ENCODE measurements around the gene CCDC106.

Gene CCDC106

DNA sequence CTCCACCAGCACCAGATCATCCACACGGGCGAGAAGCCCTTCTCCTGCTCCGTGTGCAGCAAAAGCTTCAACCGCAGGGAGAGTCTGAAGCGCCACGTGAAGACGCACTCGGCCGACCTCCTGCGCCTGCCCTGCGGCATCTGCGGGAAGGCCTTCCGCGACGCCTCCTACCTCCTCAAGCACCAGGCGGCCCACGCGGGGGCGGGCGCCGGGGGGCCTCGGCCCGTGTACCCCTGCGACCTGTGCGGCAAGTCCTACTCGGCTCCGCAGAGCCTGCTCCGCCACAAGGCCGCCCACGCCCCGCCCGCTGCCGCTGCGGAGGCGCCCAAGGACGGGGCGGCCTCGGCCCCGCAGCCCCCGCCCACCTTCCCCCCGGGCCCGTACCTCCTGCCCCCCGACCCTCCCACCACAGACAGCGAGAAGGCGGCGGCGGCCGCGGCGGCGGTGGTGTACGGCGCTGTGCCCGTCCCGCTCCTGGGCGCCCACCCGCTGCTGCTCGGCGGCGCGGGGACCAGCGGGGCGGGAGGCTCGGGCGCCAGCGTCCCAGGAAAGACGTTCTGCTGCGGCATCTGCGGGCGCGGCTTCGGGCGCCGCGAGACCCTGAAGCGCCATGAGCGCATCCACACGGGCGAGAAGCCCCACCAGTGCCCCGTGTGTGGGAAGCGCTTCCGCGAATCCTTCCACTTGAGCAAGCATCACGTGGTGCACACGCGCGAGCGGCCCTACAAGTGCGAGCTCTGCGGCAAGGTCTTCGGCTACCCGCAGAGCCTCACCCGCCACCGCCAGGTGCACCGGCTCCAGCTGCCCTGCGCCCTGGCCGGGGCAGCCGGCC is 33.1 kb upstream of the CCDC106 start:
- no peak for DNase-seq

DNA sequence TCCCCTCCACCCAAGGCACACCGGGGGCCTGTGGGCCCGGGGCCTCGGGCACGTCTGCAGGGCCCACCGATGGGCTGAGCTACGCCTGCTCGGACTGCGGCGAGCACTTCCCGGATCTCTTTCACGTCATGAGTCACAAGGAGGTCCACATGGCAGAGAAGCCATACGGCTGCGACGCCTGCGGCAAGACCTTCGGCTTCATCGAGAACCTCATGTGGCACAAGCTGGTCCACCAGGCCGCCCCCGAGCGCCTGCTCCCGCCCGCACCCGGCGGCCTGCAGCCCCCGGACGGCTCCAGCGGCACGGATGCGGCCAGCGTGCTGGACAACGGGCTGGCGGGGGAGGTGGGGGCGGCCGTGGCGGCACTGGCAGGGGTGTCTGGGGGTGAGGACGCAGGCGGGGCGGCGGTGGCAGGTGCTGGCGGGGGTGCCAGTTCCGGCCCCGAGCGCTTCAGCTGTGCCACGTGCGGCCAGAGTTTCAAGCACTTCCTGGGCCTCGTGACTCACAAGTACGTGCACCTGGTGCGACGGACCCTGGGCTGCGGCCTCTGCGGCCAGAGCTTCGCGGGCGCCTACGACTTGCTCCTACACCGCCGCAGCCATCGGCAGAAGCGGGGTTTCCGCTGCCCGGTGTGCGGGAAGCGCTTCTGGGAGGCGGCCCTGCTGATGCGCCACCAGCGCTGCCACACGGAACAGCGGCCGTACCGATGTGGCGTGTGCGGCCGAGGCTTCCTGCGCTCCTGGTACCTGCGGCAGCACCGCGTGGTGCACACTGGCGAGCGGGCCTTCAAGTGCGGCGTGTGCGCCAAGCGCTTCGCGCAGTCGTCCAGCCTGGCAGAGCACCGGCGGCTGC is 32.2 kb upstream of the CCDC106 start:
- DNase-seq, result no peak

DNA sequence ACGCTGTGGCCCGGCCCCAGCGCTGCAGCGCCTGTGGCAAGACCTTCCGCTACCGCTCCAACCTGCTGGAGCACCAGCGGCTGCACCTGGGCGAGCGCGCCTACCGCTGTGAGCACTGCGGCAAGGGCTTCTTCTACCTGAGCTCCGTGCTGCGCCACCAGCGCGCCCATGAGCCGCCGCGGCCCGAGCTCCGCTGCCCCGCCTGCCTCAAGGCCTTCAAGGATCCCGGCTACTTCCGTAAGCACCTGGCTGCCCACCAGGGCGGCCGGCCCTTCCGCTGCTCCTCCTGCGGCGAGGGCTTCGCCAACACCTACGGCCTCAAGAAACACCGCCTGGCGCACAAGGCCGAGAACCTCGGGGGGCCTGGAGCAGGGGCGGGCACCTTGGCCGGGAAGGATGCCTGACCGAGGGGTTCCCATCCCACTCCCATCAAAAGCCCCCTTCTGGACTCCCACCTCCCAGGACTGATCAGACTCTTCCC is 31.6 kb upstream of the CCDC106 start:
- no peak for DNase-seq

DNA sequence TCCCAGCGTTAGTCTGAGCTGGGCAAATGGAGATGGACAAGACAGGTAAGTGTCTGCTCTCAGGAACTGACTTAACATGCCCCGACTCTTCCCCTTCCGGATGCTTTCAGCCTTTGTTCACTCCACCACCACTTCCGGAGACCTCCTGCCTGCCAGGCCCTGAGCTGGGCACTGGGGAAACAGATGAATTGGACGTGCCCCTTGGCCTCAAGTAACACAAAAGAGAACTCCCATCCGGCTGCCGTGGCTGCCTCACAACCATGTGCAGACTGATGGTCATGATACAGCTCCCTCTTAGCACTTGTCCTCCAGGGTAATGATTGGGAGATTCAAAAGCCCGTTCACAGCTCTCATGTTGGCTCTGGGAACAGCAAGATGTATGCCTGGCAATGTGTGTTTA is 30.6 kb upstream of the CCDC106 start:
- no peak for DNase-seq

DNA sequence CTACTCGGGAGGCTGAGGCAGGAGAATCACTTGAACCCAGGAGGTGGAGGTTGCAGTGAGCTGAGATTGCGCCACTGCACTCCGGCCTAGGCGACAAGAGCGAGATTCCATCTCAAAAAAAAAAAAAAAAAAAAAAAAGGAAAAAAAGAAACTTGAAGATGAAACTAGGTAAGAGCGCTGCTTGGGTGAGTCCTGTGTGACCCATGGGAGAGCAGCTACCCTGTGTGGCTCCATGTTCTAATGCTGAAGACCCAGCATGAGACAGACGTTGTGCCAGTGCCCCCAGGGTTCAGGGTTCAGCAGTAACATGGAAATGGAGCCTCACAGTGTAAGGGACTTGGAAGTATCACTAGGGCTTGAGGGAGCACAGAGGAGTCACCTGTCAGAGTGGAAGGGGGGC is 29.6 kb upstream of the CCDC106 start:
- no peak for DNase-seq

DNA sequence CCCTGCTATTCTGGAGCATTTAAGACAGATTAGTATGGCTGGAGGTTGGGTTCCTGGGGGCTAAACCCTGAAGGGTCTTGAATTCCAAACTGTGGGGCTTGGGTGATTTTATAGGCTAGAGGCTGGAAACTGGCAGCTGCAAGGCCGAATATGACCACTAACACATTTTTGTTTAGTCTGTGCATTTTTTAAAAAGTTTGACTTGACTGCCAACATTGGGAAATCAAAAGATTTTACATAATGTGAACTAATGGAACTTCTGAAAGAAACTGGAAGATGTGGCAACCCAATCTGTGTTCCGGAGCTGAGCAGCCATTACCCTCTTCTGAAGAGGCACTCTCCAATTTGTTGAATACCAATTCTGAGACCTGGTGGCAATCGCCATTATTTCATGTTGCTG is 28.7 kb upstream of the CCDC106 start:
- no peak for DNase-seq

DNA sequence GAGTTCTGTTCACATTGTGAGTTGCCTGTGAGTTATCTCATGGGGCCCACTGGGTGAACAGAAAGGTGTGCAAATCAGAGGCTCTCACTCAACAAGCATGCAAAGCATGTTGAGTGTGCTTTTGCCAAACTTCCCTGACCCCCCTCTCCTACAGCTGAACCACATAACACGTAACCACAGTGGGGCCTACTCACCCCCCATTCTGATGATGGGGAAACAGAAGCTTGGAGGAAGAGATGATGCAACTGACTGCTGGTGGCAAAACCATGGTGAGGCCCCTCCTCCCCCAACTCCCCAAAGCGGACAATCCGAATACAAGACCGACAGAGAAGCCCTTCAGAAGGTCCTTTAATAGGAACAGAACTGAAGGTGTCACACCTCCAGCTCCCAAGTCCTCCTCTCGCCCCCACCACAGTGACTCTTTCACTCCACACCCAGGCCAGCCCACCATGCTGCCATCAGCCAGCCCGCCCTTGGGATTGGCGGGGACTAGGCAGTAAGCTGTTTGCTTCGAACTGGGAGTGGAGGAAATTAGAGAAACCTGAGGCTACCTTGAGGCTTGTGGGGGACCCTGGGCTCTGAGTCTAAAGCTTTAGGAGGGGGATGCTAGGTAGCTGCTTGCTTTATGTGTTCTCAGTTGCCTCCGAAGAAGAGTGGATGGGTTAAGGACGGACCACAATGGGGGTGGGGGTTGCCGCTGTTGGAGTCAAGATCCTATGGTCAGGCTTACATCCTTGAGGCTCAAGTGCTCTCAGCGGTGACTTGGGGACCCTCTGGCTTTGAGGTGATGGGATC is 27.4 kb upstream of the CCDC106 start:
- DNase-seq, result no peak

DNA sequence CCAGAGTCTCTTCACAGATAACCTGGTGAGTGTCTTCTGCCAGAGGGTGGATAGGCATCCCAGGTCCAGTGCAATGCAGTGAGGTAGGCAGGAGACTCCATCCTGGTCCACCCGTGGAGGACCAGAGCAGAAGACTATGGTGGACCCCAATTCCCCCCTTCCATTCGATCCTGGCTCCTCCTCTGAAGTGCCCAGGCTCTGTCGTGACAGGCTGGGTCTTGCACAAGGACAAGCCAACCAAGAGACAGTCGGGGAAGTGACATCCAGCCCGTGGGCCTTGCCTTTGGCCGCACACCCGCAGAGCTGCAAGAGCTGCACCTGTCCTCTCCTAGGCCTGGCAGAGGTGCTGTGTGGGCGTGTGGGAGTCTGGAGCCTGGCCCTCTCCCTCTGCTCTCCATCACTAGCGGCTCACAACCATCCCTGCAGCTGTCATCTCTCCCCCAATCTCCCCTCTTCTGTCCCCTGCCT is 26.8 kb upstream of the CCDC106 start:
- no peak for DNase-seq

DNA sequence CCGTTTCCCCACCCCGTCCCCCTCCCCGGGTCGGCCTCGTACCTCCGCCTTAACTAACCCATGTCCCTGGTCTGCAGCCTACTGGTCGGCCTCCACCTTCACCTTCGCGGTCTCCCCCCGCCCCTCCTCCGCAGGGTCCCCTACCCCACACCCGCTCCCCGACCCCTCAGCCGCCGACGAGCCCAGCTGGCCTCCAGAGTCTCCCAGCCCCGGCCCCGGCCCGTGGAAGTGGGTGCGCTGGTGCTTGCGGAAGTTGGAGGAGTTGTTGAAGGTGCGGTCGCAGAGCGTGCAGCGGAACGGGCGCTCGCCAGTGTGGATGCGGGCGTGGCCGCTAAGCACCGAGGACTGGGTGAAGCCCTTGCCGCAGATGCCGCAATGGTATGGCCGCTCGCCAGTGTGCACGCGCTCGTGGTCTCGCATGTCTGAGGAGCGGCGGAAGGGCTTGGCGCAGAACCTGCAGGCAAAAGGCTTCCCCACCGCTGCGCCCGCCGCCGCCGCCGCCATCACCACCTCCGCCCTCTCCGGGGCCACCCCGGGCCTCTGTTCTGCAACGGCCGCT is 26.3 kb upstream of the CCDC106 start:
- no peak for DNase-seq

DNA sequence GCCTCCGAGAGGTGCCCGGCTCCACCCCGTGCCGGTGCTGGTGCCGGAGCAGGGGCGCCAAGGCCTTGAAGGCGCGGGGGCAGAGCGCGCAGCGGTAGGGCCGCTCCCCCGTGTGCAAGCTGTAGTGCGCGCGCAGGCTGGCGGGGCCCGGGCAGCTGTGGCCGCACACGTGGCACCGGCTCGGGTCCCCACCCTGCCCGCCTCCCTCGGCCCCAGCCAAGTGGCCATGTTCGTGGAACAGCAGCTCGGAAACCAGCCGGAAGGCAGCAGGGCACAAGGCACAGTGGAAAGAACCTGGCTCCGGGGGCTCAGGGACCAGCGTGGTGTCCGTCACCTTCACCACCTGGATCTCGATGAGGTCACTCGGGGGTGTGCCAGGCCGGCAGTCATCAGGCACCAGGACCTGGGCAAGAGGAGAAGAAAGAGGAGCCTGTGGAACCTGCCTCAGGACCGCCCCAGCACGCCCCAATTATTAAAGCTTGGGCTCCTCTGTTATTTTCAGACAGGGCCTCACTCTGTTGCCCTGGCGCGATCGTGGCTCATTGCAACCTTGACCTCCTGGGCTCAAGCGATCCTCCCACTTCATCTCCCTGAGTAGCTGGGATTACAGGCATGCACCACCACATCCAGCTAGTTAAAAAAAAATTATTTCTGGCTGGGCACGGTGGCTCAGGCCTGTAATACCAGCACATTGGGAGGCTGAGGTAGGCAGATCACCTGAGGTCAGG is 25.6 kb upstream of the CCDC106 start:
- DNase-seq, result no peak

DNA sequence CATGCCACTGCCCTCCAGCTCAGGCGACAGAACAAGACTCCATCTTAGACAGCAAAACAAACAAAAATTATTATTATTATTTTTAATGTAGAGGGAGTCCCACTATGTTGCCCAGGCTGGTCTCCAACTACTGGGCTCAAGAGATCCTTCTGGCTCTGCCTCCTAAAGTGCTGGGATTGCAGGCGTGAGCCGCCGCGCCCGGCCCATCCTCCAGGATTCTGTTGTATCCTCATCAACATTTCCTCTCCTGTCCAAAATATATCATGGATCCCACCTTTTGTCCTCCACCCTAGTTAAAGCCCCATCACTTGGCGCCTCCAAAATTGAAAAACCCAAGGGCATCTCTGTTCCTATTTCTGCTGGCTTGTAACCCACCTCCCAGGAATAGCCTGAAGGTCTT is 24.9 kb upstream of the CCDC106 start:
- no peak for DNase-seq

DNA sequence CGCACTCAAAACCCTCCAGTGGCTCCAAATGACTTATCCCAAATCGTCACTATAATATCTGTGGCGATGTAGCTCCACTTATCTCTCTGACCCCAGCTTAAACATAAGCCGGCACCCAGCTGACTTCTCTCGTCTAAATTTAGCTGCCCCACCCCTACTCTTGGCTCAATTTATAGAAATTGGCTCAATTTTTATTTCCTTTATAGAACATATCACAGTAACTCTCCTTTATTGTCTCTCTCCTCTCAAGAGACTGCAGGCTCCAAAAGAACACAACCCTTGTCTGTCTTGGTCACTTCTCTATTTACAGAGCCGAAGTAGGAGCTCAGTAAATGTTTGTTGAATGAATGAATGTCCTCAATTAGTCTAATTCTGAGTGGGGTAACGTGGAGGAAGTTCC is 24.5 kb upstream of the CCDC106 start:
- no peak for DNase-seq

DNA sequence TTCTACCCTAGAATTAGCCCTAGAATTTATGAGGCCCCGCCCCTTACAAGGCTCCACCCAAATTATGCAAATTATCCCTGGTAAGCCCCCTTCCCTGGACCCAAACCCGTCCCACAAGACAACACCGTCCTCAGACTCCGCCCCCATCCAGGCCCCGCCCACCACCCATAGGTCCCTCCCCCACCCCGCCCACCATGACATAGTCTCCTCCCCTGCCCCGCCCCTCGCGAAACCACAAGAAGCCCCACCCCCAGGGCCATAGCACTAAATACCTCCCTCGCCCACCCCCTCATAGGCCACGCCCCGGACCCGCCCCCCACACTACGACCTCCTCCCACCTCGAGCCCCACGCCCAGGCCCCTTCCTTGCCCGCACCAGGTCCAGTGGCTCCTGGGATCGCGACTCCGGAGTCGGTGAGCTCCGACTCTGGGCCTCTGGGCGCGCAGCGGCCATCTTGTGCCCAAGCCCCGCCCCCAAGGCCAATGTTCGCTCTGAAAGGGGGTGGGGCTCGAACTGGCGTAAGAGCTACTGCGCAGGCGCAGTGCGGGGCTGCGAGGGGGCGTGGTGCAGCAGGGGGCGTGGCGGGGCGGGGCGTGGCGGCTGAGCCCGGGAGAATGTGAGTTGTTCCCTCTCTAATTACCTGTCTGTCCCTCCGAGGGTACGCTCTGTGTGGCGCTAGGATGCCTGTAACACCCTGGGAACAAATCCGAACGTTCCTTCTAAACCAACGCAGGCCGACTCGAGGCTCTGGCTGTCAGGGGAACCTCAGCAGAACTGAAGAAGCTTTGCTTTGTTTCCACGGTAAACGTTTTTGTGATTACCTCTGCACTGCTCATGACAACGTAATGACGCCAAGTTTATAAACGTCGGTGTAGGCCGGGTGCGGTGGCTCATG is 23.7 kb upstream of the CCDC106 start, which contains the start of gene ZNF784:
TSS of gene ZNF784 (minus strand) at position 458 of the 895 bp plus-strand sequence. CDS start at position 453, 5 bp downstream.
- peak; percentile 91 to 93 for DNase-seq

DNA sequence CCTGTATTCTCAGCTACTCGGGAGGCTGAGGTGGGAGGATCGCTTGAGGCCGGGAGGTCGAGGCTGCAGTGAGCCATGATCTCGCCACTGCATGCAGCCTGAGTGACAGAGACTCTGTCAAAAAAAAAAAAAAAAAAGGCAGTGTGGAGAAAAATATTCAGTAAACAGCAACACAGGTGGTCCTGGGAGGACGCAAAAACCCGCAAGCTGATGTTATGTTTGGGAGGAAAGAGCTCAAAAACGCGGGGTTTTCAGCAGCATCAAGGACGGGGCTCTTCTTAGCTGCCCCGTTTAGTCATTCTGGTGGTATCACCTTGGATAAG is 23.0 kb upstream of the CCDC106 start:
- no peak for DNase-seq

DNA sequence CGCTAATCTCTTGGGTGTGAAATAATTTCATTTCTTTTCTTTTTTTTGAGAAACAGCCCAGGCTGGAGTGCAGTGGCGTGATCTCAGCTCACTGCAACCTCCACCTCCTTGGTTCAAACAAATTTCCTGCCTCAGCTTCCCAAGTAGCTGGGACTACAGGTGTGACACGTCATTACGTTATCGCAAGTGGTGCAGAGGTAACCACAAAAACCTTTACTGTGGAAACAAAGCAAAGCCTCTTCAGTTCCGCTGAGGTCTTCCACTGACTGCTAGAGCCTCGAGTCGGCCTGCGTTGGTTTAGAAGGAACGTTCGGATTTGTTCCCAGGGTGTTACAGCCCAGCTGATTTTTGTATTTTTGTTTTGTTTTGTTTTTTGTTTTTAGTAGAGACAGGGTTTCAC is 21.7 kb upstream of the CCDC106 start:
- DNase-seq, result peak; percentile 38 to 42

DNA sequence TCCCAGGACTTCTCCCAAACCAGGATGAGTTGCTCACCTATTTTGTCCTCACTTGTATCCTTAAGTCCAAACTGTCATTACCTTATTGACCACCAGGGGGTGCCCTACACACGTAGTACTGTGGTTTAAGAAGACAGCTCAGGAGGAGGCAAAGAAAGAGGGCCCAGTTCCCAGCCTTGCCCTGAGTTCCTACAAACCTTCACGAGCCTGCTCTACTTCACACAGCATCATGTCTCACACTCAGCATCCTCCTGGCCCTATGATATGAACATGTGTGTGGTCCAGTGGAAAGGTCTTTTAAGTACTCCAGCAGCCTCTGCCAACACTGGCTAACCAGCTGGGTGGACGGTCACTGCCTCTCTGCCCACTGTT is 15.6 kb upstream of the CCDC106 start:
- DNase-seq, result peak; percentile 86 to 87

DNA sequence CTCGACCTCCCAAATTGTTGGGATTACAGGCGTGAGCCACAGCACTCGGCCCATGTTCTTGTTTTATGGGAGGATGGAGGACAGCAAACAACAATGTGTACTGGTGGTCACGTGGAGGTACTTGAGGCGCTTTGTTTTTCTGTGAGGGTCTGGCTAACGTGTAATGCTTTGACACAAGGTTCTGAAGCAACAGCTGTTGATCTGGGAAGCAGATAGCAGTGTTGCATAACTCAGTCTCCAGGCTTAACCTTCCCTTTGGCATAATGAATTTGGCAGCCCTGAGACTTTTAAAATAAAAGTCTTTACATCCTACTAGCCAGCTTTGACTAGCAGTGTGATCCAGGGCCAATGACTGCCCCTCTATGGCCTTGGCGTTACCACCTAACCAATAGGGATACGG is 14.2 kb upstream of the CCDC106 start:
- DNase-seq, result no peak

DNA sequence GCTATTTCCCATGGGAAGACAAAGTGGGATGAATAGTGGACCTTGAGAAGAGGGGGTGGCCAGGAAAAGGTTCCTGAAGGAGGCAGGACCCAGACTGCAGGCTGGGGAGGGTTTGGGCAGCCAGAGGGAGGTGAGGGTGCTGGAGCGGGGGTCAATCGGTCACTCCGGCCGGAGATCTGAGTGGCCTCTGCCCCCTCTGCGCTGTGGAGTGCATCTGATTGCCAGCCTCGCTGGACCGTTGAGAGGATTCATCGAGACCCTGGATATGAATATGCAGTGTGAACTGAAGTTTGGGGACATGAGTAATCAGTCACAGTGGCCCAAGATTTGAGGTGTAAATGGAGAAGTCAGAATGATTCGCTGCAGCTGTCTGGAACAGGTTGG is 12.7 kb upstream of the CCDC106 start:
- DNase-seq, result no peak

DNA sequence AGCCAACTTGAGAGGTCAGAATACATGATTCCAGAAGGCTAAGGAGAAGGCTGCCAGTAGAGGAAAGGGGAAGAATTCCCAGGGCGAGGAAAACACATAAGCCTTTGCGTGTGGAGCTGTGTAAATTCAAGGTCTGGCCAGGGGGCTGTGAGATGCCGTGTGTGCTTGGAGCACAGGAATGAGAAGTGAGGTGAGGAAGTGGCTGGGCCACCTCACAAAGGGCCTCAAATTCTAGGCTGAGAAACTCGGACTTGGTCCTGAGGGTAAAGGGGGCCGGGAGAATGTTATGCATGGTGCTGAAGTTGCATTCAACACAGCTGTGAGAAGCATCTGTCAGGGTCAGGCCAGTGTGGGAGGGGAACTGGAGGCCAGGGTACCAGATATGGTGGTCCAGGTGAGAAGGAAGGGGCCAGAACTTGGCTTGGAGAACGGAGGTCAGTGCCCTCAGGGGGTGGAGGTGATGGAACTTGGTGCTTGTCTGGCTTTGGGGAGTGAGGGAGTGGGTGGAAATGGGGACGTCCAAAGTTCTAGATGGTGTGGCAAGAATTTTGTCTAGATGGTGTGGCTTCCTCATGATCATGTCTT is 12.1 kb upstream of the CCDC106 start:
- no peak for DNase-seq

DNA sequence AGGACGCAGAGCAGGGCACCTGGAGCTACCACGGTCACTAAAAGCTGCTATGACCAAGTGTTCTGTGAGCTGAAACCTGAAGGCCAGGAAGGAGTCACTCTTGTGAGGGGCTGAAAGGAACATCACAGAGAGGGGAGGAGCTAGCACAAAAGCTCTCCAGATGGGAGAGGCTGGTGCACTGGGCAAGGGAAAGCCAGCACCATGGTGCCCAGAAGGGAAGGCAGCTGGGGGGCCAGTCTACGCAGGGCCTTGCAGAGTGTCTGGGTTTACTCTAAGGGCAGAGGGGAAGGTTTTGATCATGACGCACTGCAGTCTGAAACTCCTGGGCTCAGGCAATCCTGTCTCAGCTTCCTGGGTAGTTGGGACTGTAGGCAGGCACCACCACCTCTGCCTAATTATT is 11.3 kb upstream of the CCDC106 start:
- no peak for DNase-seq

DNA sequence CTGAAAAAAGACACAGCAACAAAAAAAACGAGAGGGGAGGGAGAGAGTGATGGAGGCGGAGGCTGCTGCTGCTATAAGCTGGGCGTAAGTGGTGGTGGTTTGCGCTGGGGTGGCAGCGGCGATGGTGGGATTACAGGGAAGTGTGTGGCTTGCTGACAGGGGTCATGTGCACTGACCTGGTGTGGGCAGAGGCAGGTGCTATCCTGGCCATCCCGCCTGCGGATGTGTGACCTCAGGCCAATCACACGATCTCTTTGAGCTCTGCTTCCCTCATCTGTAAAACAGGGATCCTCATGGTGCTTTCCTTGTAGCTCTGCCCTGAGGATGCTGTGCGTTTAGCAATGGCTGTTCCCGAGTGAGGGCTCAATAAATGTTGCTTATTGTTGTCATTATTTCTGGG is 10.5 kb upstream of the CCDC106 start:
- DNase-seq, result no peak
